GM12872 (cell line): ENCODE data around the gene UCMA.

Experiments used
- CTCF ChIP-seq: IDR thresholded peaks from 3 replicates; pipeline ENCODE4 v1.5.1; 2011; ENCODE audit warnings: low read depth, mild to moderate bottlenecking, low read length, moderate library complexity; ENCODE audit not compliant: insufficient read depth

UCMA gene

GRCh38 chr10:13225601-13226000 lies 8.6 kb downstream of the UCMA start:
- TF ChIP-seq CTCF, result no peak

- no peak for TF ChIP-seq CTCF
These were observed 9.8 kb downstream of the UCMA start for GRCh38 chr10:13224210-13224995.

GRCh38 chr10:13223241-13223640 lies 10.9 kb downstream of the UCMA start:
- no peak for TF ChIP-seq CTCF

GRCh38 chr10:13222566-13222965 lies 11.6 kb downstream of the UCMA start:
- TF ChIP-seq CTCF, result no peak

GRCh38 chr10:13222151-13222550 lies 12.0 kb downstream of the UCMA start:
- no peak for TF ChIP-seq CTCF

GRCh38 chr10:13221572-13221971 lies 12.6 kb downstream of the UCMA start:
- no peak for TF ChIP-seq CTCF

GRCh38 chr10:13219685-13220670 lies 14.2 kb downstream of the UCMA start:
- peak; percentile 29; the same call in 1 of the 3 replicates for TF ChIP-seq CTCF
